NCI-H146 (cell line): ENCODE measurements around the gene INSYN2A.

Experiments used
- DNase-seq: peaks from one replicate; lab custom pipeline; 2025; lab: John Stamatoyannopoulos, UW

The INSYN2A gene

DNA sequence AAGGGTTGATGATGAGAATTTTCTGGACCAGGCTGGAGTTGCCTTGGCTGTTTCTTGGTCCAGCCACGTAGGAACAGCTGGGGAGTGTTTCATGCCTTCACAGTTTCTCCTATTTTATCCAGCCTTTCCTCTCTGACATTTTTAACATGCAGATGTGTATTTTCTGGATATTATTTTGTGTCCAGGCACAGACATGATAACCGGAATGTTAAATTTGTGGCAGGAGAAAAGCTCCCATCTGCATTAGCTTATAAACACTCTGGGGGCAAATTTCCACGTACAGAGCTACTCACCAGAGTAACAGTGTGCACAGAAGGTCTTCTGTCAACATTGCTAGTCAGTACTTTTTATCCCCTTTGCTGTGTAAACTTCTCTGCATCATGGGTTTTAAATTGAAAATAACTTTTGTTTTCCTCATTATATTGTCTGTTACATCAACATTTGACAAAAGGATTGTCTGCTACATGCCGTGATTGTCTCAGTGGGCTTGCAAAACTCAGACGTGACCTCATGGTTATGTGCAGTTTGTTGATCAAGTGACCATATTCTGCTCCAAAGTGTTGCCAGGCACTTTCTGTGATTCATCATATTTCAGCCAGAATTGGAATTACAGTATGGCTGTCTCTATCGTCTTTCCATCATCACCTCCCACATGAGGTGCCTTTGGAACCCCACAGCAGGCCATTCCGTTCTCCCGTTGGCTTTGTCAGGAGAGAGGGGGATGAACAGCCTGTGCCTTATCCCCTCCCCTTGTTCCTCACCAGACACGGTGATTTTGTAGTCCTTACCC lies 41.4 kb downstream of the INSYN2A start:
- no peak for DNase-seq

DNA sequence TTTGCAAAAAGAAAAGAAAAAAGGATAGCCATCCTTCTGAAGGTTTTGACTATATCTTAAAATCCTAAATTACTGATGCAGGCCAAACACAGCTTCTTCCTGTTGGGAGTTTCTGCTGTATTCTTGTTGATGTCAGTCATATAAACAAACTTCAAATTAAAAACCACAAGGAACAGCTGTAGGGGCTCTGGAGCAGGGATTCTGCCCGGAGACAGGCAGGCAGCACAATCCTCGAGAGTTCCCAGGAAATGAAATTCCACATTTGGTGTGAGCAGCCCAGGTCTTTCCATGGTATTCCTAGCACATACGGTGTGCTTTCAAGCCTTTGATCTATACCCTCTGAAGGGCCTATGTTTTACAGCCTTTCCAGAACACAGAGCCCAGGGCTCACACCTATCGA lies 43.2 kb downstream of the INSYN2A start:
- DNase-seq = no peak

DNA sequence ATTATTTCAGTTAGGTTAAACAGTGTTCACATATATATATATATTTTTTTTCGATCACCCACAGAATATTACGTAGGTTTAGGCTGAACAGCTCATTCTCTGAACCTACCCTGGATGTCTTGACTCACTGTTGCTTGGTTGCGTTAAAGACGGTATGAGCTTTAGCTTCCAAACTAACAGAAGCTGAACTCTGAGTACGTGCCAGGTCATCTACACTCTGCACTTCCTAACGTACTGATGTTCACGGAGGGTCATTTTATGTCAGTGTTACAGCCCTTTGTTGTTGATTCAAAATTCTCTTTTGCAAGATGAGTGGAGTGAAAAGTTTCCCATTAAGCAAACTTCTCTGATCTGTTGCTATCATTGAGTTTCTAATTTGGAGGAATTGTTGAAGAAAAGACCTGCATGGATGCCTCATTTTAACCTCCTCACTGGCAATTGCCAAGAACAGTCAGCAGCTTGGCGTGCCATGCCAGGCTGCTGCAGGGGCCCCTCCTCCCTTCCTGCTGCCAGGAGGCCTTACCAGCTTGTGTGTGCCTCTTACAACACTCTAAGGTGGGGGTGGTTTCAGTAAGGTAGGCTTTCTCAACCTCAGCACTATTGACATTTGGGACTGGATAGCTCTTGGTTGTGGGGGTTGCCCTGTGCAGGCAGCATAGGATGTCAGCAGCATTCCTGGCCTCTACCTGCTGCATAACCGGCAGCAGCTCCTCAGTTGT lies 44.3 kb downstream of the INSYN2A start:
- no peak for DNase-seq

DNA sequence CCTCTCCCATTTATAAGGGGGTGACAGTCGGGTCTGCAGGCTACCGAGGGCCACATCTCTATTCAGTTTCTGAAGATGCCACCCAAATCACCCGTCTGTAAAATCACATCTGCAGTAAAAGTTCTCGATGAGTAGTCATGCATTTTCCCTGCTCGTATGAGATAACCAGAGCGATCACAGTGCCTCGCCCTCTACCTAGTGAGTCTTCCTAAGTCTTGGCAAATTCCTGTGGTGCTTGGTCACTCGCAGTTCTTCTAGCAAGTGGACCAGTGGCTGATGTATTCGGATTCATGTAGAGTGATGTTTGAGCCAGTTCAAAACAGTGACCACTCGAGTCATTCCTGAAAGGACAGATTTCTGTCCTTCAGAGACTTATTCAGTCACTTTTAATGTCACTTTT lies 44.9 kb downstream of the INSYN2A start:
- DNase-seq = no peak

DNA sequence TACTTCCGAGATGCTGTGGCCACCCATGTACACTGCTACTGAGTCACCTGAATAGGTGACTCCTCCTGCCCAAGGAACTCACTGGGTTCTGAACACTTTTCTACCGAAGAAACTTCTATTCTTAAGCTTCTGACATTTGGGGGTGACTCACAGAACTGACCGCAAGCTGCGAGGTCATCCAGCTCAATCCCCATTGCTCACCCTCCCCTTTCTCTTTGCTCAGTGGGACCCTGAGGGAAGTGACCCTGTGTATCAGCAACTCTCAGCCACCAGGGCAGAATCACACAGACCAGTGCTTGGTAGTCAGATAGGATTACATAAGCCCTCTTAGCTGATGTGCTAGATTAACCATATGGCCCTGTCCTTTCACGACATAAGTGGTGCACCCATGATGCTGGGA lies 46.3 kb downstream of the INSYN2A start:
- DNase-seq = no peak

DNA sequence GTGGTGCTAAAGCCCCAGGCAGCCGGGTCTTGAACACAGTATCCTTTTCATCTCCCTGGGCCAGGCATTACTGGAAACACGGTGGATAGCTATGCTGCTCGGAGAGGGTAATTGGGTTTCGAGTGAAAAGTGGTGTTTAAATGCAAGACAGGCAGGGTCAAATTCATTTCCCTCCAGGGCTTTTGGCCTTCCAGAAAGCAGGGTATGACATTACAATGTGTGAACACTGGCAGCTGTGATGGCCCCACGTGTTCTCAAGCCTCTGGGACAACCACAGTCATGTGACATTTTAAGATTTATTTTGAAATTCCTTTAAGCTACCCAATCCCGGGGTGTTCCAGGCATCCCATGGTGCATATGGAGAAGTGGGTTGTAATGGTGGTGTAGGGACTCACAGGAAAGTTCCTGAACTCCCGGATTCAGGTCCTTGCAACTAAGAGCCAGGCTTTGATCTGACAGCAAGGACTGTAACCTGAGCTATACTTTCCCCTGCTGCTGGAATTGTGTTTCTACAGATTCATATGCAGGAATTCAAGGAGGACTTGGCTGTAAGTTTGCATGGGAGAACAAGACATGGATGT lies 46.8 kb downstream of the INSYN2A start:
- no peak for DNase-seq

DNA sequence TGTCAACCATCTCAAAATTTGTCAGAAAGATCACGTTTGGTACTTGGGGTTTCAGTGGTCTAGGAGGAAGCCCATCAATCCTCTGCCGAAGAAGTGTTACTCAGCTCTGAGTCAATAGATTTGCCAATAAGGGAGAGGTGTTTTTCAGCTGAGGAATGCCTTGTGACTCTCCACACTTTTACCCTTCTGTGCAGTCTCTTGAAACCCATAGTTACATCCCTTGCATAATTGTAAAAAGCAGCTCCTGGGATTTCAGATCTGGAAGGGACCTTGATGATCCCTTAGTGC lies 47.5 kb downstream of the INSYN2A start:
- no peak for DNase-seq

DNA sequence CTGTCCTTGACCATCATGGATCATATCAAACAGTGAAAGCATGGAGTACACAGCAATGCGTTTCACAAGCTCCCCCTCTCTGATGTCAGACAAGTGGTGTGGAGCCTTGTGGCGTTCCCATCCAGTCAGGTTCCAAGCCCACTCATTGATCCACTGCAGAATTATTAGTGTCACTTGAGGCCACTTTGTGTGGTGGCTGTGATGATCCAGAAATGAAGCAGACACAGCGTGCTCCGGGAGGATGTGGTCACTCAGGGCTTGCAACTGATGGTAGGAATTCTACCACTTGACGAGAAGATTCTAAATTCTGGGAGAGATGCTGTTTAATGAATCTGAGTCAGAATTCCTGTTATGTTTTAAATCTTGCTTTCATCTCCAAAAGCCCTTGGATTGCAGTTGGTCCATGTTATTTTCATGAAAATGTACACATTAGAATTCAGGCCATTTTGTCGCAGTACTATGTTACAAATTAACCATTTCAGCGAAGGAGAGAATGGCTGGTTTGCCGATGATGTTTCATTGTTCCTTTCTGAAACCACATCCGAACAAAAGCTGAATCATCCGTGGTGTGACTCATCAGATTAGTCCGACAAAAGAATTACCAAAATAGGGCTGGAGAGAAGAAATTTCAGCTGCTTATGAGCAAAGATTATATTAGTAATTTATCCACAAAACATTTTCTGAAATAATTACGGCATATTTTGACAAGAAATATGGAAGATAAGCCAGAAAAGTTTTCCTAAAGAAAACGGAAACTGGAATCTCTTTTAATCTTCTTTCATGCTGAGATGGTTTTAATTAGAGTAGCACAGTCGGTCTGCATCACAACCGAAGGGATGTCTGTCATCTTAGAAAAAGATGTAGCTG lies 48.1 kb downstream of the INSYN2A start:
- DNase-seq = no peak

DNA sequence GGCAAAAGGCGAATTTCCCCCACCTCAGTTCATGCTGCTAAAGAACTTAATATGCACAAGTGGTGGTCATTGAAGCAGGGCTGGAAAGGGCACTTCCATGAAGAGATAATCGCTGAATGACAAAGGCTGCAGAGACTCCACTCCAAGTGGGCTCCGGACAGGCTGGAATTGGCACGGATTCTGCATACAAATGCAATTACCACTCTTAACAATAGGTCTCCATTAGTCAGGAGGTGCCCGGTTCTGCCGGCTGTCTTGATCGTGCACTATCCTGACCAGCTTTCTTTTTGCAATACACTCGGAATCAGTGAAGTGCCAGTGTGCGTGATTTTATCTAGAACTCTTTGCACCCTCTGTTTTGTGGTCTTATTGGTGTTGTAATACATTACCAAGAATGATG lies 49.7 kb downstream of the INSYN2A start:
- DNase-seq = peak; percentile 36
